ENCODE results near the gene TERT. TPM values are rescaled to one million over a fixed set of nuclear protein-coding genes. Genes with fewer than 3 reads are reported as not detected.
"Not testable (repeated sequence)": the region's sequence is repeated elsewhere in the genome, so short reads cannot be mapped to it uniquely, and the experiment has no call there.

TERT gene
- polyA plus RNA-seq, 1 experiment = not detected

DNA sequence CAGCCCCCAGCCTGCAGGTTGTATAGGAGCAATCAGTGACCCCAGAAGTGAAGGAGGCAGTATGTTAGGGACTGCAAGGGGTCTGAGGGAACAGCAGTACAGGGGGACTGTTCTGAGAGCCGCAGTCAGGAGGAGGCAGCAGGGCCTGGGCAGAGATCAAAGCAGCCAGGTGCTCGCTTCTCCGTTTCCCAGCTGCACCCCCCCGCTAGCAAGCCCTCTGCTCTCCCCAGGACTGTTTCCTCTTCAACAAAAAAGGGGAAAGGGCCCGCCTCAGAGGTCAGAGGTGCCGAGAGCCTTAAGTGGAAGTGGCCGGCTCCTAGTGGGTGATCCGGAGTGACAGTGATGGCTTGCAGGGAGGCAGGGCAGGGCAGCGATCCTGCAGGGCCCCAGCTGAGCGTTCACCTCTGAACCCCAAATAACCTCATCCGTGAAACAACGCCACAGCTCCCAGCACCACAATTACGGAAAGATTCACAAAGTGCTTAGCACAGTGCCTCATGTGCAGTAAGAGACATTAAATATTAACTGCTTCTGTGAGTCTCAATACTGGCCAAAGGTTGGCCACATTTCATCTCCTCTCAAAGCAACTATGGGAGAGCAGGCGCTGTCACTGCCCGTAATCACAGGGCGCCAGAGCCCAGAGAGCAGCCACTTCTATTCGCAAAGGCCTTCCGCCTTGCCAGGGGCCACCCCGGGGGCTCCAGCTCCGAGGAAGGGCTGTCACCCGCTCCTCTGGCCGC is 42.1 kb upstream of the TERT start:
- ChIA-PET POLR2A (no interaction called here), CTCF (no interaction called here)
- TF ChIP-seq, protein P1, sequence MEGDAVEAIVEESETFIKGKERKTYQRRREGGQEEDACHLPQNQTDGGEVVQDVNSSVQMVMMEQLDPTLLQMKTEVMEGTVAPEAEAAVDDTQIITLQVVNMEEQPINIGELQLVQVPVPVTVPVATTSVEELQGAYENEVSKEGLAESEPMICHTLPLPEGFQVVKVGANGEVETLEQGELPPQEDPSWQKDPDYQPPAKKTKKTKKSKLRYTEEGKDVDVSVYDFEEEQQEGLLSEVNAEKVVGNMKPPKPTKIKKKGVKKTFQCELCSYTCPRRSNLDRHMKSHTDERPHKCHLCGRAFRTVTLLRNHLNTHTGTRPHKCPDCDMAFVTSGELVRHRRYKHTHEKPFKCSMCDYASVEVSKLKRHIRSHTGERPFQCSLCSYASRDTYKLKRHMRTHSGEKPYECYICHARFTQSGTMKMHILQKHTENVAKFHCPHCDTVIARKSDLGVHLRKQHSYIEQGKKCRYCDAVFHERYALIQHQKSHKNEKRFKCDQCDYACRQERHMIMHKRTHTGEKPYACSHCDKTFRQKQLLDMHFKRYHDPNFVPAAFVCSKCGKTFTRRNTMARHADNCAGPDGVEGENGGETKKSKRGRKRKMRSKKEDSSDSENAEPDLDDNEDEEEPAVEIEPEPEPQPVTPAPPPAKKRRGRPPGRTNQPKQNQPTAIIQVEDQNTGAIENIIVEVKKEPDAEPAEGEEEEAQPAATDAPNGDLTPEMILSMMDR (IDR thresholded peaks at IDR 0.05; ENCODE audit: low read depth, low read length) = no peak
- no peaks in the 10 kb centered on the region for H3K27me3 ChIP-seq (ENCODE audit: control insufficient read depth, insufficient read depth, low read length)
- no peak for DNase-seq (ENCODE audit: low read depth, low spot score)
- H3K9me3 ChIP-seq (ENCODE audit: control insufficient read depth, insufficient read depth, low read length) = no peaks in the 10 kb centered on the region; the same call in 1 of the 2 replicates
- H3K4me3 ChIP-seq (ENCODE audit: low read depth, low read length) = no peak overlapping the region
- H3K27ac ChIP-seq (ENCODE audit: low read depth, low read length) = no peak overlapping the region

DNA sequence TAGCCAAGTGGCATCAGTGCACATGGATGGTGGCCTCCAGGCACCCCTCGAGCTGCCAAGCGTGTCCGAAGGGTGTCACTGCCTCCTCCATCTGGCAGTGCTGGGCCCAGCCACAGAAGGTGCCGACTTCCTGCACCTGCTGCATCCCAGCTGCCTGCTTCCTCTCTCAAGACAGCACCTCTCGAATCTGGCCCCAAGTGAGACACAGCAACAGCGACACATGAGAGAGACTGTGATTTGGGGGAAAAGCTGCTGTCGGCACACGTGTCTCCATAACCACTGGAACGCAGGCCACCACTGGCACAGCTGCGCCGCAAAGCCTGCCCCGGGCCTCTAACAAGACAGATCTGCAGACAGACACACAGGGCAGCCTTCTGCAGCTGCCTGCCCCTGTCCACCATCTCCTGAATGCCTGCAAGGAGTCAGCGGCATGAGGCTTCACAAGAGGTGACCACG is 41.3 kb upstream of the TERT start:
- Histone ChIP-seq H3K4me3 (ENCODE audit: low read depth, low read length) (no peak overlapping the region), H3K9me3 (ENCODE audit: control insufficient read depth, insufficient read depth, low read length) (no peaks in the 10 kb centered on the region; the same call in 1 of the 2 replicates), H3K27me3 (ENCODE audit: control insufficient read depth, insufficient read depth, low read length) (no peaks in the 10 kb centered on the region), H3K27ac (ENCODE audit: low read depth, low read length) (no peak overlapping the region)
- no peak for DNase-seq (ENCODE audit: low read depth, low spot score)
- ChIA-PET POLR2A (no interaction called here), CTCF (no interaction called here)
- TF ChIP-seq, protein P1 (IDR thresholded peaks at IDR 0.05; ENCODE audit: low read depth, low read length) = no peak

DNA sequence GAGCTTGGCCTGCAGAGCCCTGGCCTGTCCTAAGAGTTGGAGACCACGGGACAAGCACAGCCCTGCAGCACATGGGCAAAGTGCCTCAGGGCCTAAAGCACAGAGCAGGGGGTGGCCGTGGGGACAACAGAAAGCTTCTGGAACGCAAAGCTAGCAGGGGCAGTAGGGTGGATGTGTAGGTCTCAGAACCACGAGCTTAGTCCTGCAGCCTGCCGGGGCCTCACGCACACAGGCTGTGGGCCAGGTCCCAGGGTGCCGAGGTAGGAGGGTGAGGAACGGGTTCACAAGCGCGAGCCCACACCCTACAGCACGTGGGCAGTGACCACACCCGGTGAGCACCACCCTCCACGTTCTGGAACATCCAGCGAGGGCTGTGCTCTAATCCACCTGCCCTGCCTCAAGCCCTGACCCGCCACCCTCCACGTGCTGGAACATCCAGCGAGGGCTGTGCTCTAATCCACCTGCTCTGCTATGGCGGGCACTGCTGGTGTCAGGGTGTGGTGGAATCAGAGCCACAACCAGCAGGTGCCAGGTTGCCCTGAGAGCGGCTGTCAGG is 40.8 kb upstream of the TERT start:
- Histone ChIP-seq H3K9me3 (ENCODE audit: control insufficient read depth, insufficient read depth, low read length) (no peaks in the 10 kb centered on the region; the same call in 1 of the 2 replicates), H3K27ac (ENCODE audit: low read depth, low read length) (no peak overlapping the region), H3K27me3 (ENCODE audit: control insufficient read depth, insufficient read depth, low read length) (no peaks in the 10 kb centered on the region), H3K4me3 (ENCODE audit: low read depth, low read length) (no peak overlapping the region)
- ChIA-PET CTCF (no interaction called here), POLR2A (no interaction called here)
- TF ChIP-seq, protein P1 (IDR thresholded peaks at IDR 0.05; ENCODE audit: low read depth, low read length) = no peak
- no peak for DNase-seq (ENCODE audit: low read depth, low spot score)

DNA sequence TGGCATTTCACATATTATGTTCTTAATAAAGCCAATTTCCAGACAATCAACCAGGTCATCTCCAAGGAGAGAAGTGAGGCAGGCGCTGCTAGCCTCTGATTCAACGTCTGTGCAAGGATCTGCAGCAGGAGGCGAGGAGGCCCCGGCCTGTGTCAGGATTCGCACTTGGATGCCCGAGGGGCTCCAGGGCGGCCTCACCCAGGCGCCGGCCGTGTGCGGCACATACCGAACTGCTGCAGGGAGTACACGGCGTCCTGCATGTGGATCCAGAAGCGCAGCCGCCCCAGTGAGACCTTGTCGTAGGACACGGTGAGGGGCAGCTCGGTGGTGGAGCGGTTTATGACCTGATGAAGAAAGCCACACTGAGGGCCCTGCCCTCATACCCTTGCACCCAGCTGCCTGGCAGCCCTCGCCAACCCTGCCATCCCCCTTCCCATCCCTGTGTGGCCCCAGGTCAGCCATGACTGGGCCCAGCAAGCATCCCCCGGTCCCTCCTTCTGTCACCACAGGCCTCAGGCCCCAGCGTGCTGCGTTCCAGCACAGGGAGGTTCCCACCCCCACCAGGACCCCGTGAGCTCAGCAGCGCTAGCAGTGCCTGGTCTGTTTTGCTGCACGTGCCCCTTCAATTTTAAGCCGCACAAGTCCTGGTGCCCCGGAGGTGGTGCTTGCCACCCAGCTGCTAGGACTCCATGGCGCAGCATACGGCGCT is 40.1 kb upstream of the TERT start:
- no peaks in the 10 kb centered on the region for H3K27me3 ChIP-seq (ENCODE audit: control insufficient read depth, insufficient read depth, low read length)
- DNase-seq (ENCODE audit: low read depth, low spot score) = no peak
- no peak overlapping the region for H3K4me3 ChIP-seq (ENCODE audit: low read depth, low read length)
- ChIA-PET CTCF (interaction anchor here (0.6 kb wide), 1 partner anchor 17 kb away, joined by 3 read pairs; no protein-coding TSS in a partner anchor), POLR2A (no interaction called here)
- TF ChIP-seq, protein P1 (IDR thresholded peaks at IDR 0.05; ENCODE audit: low read depth, low read length) = no peak
- H3K9me3 ChIP-seq (ENCODE audit: control insufficient read depth, insufficient read depth, low read length) = peaks cover 3% of the 10 kb centered on the region; the same call in 1 of the 2 replicates
- no peak overlapping the region for H3K27ac ChIP-seq (ENCODE audit: low read depth, low read length)

DNA sequence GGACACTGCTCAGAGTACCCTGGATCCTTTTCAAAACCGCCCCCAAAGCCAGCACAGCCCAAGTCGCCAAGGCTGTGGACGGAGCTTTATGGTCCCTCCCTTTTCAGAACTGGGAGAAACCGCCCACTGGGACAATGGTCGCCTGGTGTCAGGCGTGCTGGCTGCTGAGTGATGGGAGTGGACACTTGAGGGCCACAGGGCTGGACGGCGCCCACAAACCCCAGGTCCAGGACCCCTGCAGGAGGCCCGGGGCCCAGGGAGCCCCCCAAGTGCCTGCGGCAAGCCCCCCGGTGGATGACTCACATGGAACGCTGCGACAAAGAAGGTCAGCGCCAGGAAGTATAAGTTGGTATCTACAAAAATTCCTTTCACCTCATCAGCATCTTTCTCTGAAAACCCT is 39.1 kb upstream of the TERT start:
- H3K9me3 ChIP-seq (ENCODE audit: control insufficient read depth, insufficient read depth, low read length) = peaks cover 6% of the 10 kb centered on the region
- H3K27ac ChIP-seq (ENCODE audit: low read depth, low read length) = no peak overlapping the region
- no peaks in the 10 kb centered on the region for H3K27me3 ChIP-seq (ENCODE audit: control insufficient read depth, insufficient read depth, low read length)
- DNase-seq (ENCODE audit: low read depth, low spot score) = no peak
- ChIA-PET CTCF (no interaction called here), POLR2A (no interaction called here)
- TF ChIP-seq, protein P1 (IDR thresholded peaks at IDR 0.05; ENCODE audit: low read depth, low read length) = no peak
- no peak overlapping the region for H3K4me3 ChIP-seq (ENCODE audit: low read depth, low read length)

DNA sequence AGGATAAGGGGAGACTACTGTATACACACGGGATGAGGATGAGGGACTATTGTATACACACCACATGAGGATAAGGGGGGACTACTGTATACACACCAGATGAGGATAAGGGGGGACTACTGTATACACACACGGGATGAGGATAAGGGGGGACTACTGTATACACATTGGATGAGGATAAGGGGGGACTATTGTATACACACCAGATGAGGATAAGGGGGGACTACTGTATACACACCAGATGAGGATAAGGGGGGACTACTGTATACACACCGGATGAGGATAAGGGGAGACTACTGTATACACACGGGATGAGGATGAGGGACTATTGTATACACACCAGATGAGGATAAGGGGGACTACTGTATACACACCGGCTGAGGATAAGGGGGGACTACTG is 38.4 kb upstream of the TERT start:
- POLR2A ChIA-PET = not testable (repeated sequence)

More for the DNA sequence above, 38.4 kb upstream of the TERT start:
- H3K27ac ChIP-seq (ENCODE audit: low read depth, low read length); CTCF ChIA-PET; DNase-seq (ENCODE audit: low read depth, low spot score); H3K27me3 ChIP-seq (ENCODE audit: control insufficient read depth, insufficient read depth, low read length); H3K4me3 ChIP-seq (ENCODE audit: low read depth, low read length); H3K9me3 ChIP-seq (ENCODE audit: control insufficient read depth, insufficient read depth, low read length): not testable (repeated sequence)
